ENCODE measurements around the gene MOB3B.

MOB3B gene

GRCh38 chr9:27541740-27542139 lies 12.1 kb upstream of the MOB3B start:
- no peak for DNase-seq (ENCODE audit: low read depth)

GRCh38 chr9:27540502-27540901 lies 10.9 kb upstream of the MOB3B start:
- no peak for DNase-seq (ENCODE audit: low read depth)

- DNase-seq (ENCODE audit: low read depth): no peak
These were observed 10.1 kb upstream of the MOB3B start for GRCh38 chr9:27539479-27540441.

- no peak for DNase-seq (ENCODE audit: low read depth)
These were observed 9.0 kb upstream of the MOB3B start for GRCh38 chr9:27538647-27539046.

- DNase-seq (ENCODE audit: low read depth): no peak
These were observed 8.1 kb upstream of the MOB3B start for GRCh38 chr9:27537756-27538155.

- DNase-seq (ENCODE audit: low read depth): no peak
These were observed 7.4 kb upstream of the MOB3B start for GRCh38 chr9:27537027-27537435.

- no peak for DNase-seq (ENCODE audit: low read depth)
These were observed 6.6 kb upstream of the MOB3B start for GRCh38 chr9:27536168-27536567.

- no peak for DNase-seq (ENCODE audit: low read depth)
These were observed 6.1 kb upstream of the MOB3B start for GRCh38 chr9:27535701-27536118.

- DNase-seq (ENCODE audit: low read depth): no peak
These were observed 5.1 kb upstream of the MOB3B start for GRCh38 chr9:27534658-27535209.

GRCh38 chr9:27534131-27534530 lies 4.5 kb upstream of the MOB3B start:
- no peak for DNase-seq (ENCODE audit: low read depth)

- DNase-seq (ENCODE audit: low read depth): no peak
These were observed 3.7 kb upstream of the MOB3B start for GRCh38 chr9:27533311-27533710.

- DNase-seq (ENCODE audit: low read depth): no peak
These were observed 2.4 kb upstream of the MOB3B start for GRCh38 chr9:27532046-27532445.

GRCh38 chr9:27530915-27531755 lies 1.5 kb upstream of the MOB3B start:
- DNase-seq (ENCODE audit: low read depth): no peak

- peak; percentile 19 for DNase-seq (ENCODE audit: low read depth)
These were observed 713 bp downstream of the MOB3B start for GRCh38 chr9:27528886-27529315.

- peak; percentile 39 for DNase-seq (ENCODE audit: low read depth)
These were observed 1.3 kb downstream of the MOB3B start for GRCh38 chr9:27528076-27528885.

- DNase-seq (ENCODE audit: low read depth): no peak
These were observed 1.9 kb downstream of the MOB3B start for GRCh38 chr9:27527702-27528075.

GRCh38 chr9:27524236-27524635 lies 5.4 kb downstream of the MOB3B start, which contains the start of gene IFNK:
IFNK (plus strand) TSS chr9:27524290; CDS start chr9:27524337, 47 bp downstream.
- no peak for DNase-seq (ENCODE audit: low read depth)

- DNase-seq (ENCODE audit: low read depth): no peak
These were observed 6.5 kb downstream of the MOB3B start for GRCh38 chr9:27523141-27523540.

GRCh38 chr9:27520986-27521385 lies 8.6 kb downstream of the MOB3B start:
- DNase-seq (ENCODE audit: low read depth): no peak

- DNase-seq (ENCODE audit: low read depth): no peak
These were observed 9.8 kb downstream of the MOB3B start for GRCh38 chr9:27519466-27520465.

All from stimulated activated CD8-positive, alpha-beta memory T cell treated with anti-CD3 and anti-CD28 coated beads, Interleukin-4, amount 100 ng/mL, for 24 hours (primary cell).